H1 (cell line): ENCODE results near the gene SLC25A21. TPM values are rescaled to one million over a fixed set of nuclear protein-coding genes. Genes with fewer than 3 reads are reported as not detected.

Experiments
- CTCF ChIA-PET: fragments of 300-600 bp; sonication (Branson Sonifier 250); formaldehyde crosslinking; loops from one replicate; lab custom pipeline; 2021; ENCODE audit not compliant: partially characterized antibody; lab: Charles Lee
- POLR2A ChIA-PET: fragments of 300-600 bp; sonication (Branson Sonifier 250); formaldehyde crosslinking; loops from one replicate; lab custom pipeline; 2021; ENCODE audit warnings: inconsistent platforms; ENCODE audit not compliant: partially characterized antibody; lab: Charles Lee
- DNase-seq, 2 experiments: peaks; one replicate each; pipeline versions ENCODE4 v3.0.0 to v3.0.0-alpha.2; 2010 to 2022; ENCODE audit warnings: low spot score in 2 of 2, low read depth in 1 of 2, mixed read lengths in 1 of 2
- FAIRE-seq: peaks from 2 replicates; lab custom pipeline; 2011; peaks lifted over from hg19 to GRCh38; lab: Jason Lieb, UNC
- H2AFZ ChIP-seq: 2 replicates; pipeline ENCODE4 v1.8.1; 2012; ENCODE audit warnings: low read length, inconsistent platforms
- H2AK5ac ChIP-seq: 2 replicates; pipeline ENCODE4 v1.6.1; 2013; ENCODE audit warnings: low read depth, low read length
- H2BK120ac ChIP-seq: replicated peaks from 2 replicates; pipeline ENCODE3; 2013; ENCODE audit warnings: low read depth, low read length, inconsistent platforms
- H2BK12ac ChIP-seq: 2 replicates; pipeline ENCODE4 v1.6.1; 2013; ENCODE audit warnings: low read depth, low read length
- H2BK15ac ChIP-seq: 2 replicates; pipeline ENCODE4 v1.6.1; 2013; ENCODE audit warnings: low read length
- H2BK20ac ChIP-seq: 2 replicates; pipeline ENCODE4 v1.6.1; 2013; ENCODE audit warnings: low read length
- H2BK5ac ChIP-seq: 2 replicates; pipeline ENCODE4 v1.6.1; 2013; ENCODE audit warnings: low read depth, low read length
- H3K14ac ChIP-seq: 2 replicates; pipeline ENCODE4 v1.6.1; 2013; ENCODE audit warnings: inconsistent platforms; ENCODE audit not compliant: insufficient read length
- H3K18ac ChIP-seq: 2 replicates; pipeline ENCODE4 v1.6.1; 2013; ENCODE audit warnings: low read length; ENCODE audit errors: extremely low read depth
- H3K23ac ChIP-seq: 2 replicates; pipeline ENCODE4 v1.6.1; 2013; ENCODE audit warnings: inconsistent platforms; ENCODE audit not compliant: insufficient read length
- H3K23me2 ChIP-seq: 2 replicates; pipeline ENCODE4 v1.6.1; 2013; ENCODE audit warnings: low read depth, low read length
- H3K27ac ChIP-seq: 2 replicates; pipeline ENCODE4 v1.6.1; 2011; ENCODE audit warnings: low read depth, low read length, inconsistent platforms
- H3K27me3 ChIP-seq, 4 experiments: replicated peaks in 1 of 4; 1 replicate in 1 of 4; 2 replicates in 3 of 4; pipeline versions ENCODE4 v1.6.1 to v1.8.1; 2011 to 2013; ENCODE audit warnings: low read length in 3 of 4, mild to moderate bottlenecking in 3 of 4, inconsistent platforms in 2 of 4, mixed read lengths in 2 of 4, moderate library complexity in 1 of 4; ENCODE audit not compliant: control insufficient read depth in 3 of 4, insufficient read depth in 3 of 4; ENCODE audit errors: extremely low read depth in 1 of 4
- H3K36me3 ChIP-seq, 4 experiments: 2 replicates each; pipeline versions ENCODE4 v1.6.1 to v1.8.1; 2011 to 2013; ENCODE audit warnings: mild to moderate bottlenecking in 4 of 4, low read length in 3 of 4, moderate library complexity in 2 of 4, control low read depth in 1 of 4, inconsistent platforms in 1 of 4; ENCODE audit not compliant: insufficient read depth in 4 of 4, control insufficient read depth in 2 of 4
- H3K4ac ChIP-seq: replicated peaks from 2 replicates; pipeline ENCODE3; 2013; ENCODE audit warnings: low read length, low read depth, mixed read lengths, inconsistent platforms; ENCODE audit not compliant: insufficient read length
- H3K4me1 ChIP-seq, 4 experiments: replicated peaks in 1 of 4; 1 replicate in 1 of 4; 2 replicates in 3 of 4; pipeline versions ENCODE4 v1.6.1 to v1.8.1; 2011 to 2013; ENCODE audit warnings: low read length in 3 of 4, inconsistent platforms in 2 of 4, mixed read lengths in 1 of 4; ENCODE audit not compliant: insufficient read depth in 4 of 4, control insufficient read depth in 3 of 4
- H3K4me2 ChIP-seq, 2 experiments: 2 replicates each; pipeline versions ENCODE4 v1.6.1 to v1.8.1; 2011 to 2013; ENCODE audit warnings: low read depth in 2 of 2, low read length in 2 of 2, control low read depth in 1 of 2, inconsistent platforms in 1 of 2, mild to moderate bottlenecking in 1 of 2; ENCODE audit not compliant: insufficient read depth in 1 of 2
- H3K4me3 ChIP-seq, 4 experiments: fragments of 200-600, 300-600 bp in 1 of 4; sonication (generic), shearing (Covaris generic), sonication (Bioruptor Twin) in 1 of 4; 2 replicates each; pipeline versions ENCODE4 v1.5.1 to v1.8.1; 2011 to 2016; ENCODE audit warnings: low read length in 4 of 4, low read depth in 3 of 4, control low read depth in 2 of 4, inconsistent platforms in 2 of 4, mild to moderate bottlenecking in 2 of 4, mixed read lengths in 1 of 4, moderate library complexity in 1 of 4; ENCODE audit not compliant: insufficient read depth in 2 of 4; ENCODE audit errors: extremely low read depth in 1 of 4
- H3K56ac ChIP-seq: replicated peaks from 2 replicates; pipeline ENCODE3; 2013; ENCODE audit warnings: low read depth, mild to moderate bottlenecking, mixed read lengths, low read length, inconsistent platforms; ENCODE audit not compliant: insufficient read length
- H3K79me1 ChIP-seq: 2 replicates; pipeline ENCODE4 v1.6.1; 2013; ENCODE audit warnings: low read depth, low read length, control low read depth
- H3K79me2 ChIP-seq, 2 experiments: 2 replicates each; pipeline versions ENCODE4 v1.6.1 to v1.8.1; 2012 to 2013; ENCODE audit warnings: low read length in 2 of 2, mild to moderate bottlenecking in 2 of 2, inconsistent platforms in 1 of 2; ENCODE audit not compliant: insufficient read depth in 2 of 2, control insufficient read depth in 1 of 2
- H3K9ac ChIP-seq, 4 experiments: replicated peaks in 1 of 4; 1 replicate in 1 of 4; 2 replicates in 3 of 4; pipeline versions ENCODE4 v1.6.1 to v1.8.1; 2011 to 2013; ENCODE audit warnings: low read depth in 3 of 4, low read length in 3 of 4, control low read depth in 2 of 4, mild to moderate bottlenecking in 2 of 4, moderate library complexity in 2 of 4, inconsistent platforms in 1 of 4; ENCODE audit errors: extremely low read depth in 1 of 4
- H3K9me3 ChIP-seq, 2 experiments: 2 replicates each; pipeline versions ENCODE4 v1.6.1 to v1.8.1; 2012 to 2013; ENCODE audit warnings: mild to moderate bottlenecking in 2 of 2, moderate library complexity in 2 of 2, control low read depth in 1 of 2, inconsistent platforms in 1 of 2, low read depth in 1 of 2, low read length in 1 of 2, mixed read lengths in 1 of 2; ENCODE audit not compliant: insufficient read depth in 2 of 2
- H4K20me1 ChIP-seq, 2 experiments: replicated peaks in 1 of 2; 2 replicates each; pipeline versions ENCODE3 to v1.8.1; 2011 to 2013; ENCODE audit warnings: inconsistent platforms in 2 of 2, low read length in 2 of 2, mild to moderate bottlenecking in 1 of 2; ENCODE audit not compliant: insufficient read depth in 2 of 2, control insufficient read depth in 1 of 2
- H4K5ac ChIP-seq: 2 replicates; pipeline ENCODE4 v1.6.1; 2013; ENCODE audit warnings: low read length, low read depth, mixed read lengths, inconsistent platforms; ENCODE audit not compliant: insufficient read length
- H4K8ac ChIP-seq: 2 replicates; pipeline ENCODE4 v1.8.0; 2013; ENCODE audit warnings: mild to moderate bottlenecking, moderate library complexity, low read length, inconsistent platforms; ENCODE audit not compliant: insufficient read depth; ENCODE audit errors: extremely low read depth
- H4K91ac ChIP-seq: replicated peaks from 2 replicates; pipeline ENCODE3; 2013; ENCODE audit warnings: low read length, mixed read lengths, inconsistent platforms; ENCODE audit not compliant: insufficient read length
- KDM5A ChIP-seq: fragments of 200-600 bp; IDR thresholded peaks from 2 replicates; pipeline ENCODE4 v1.7.1; 2012; ENCODE audit warnings: mild to moderate bottlenecking, low read length, inconsistent platforms, mixed read lengths
- TAF1 ChIP-seq: IDR thresholded peaks from 2 replicates; pipeline ENCODE4 v1.6.1; 2011; ENCODE audit warnings: mild to moderate bottlenecking, low read depth, low read length
- WGBS, 2 experiments: shearing (Covaris generic) in 1 of 2; methylation state at CpG; one replicate each; pipeline versions ENCODE4 v1.1.6 to v1.1.7; 2013 to 2015; ENCODE audit warnings: low lambda C conversion rate in 2 of 2, mixed read lengths in 2 of 2, inconsistent platforms in 1 of 2, low coverage in 1 of 2, missing lambda C conversion rate in 1 of 2; ENCODE audit not compliant: insufficient replicate concordance in 2 of 2, insufficient coverage in 1 of 2, insufficient read length in 1 of 2; ENCODE audit errors: extremely low coverage in 1 of 2, missing lambda C conversion rate in 1 of 2; 5-methylcytosine and 5-hydroxymethylcytosine counted together
- polyA plus RNA-seq, 7 experiments: library from polyadenylated mRNA; depleted of rRNA in 3 of 7; stranded (reverse) in 5 of 7; unstranded in 2 of 7; fragments of >200 nt in 5 of 7; fragments of 200-250 nt in 2 of 7; gene quantifications; 1 replicate in 5 of 7; 2 replicates in 1 of 7; 4 replicates in 1 of 7; pipeline versions ENCODE4 v1.2.1 to v1.2.3, GENCODE V29; 2011 to 2013; ENCODE audit warnings: missing spikeins in 2 of 7, mixed read lengths in 2 of 7
- total RNA-seq: library from RNA; stranded (reverse); fragmentation: NEBNext Ultra II Directional; extraction: Animal tissue kit (Norgen Biotek cat#: 25700); gene quantifications from 2 replicates; pipeline ENCODE4 v1.2.1, GENCODE V29; 2021

Gene SLC25A21
- total and polyA plus RNA-seq, 2 of the 8 experiments (the other 6 are each of a cell fraction or from before 2014, with no cell fraction given) = 6.9 to 15.7 TPM

DNA sequence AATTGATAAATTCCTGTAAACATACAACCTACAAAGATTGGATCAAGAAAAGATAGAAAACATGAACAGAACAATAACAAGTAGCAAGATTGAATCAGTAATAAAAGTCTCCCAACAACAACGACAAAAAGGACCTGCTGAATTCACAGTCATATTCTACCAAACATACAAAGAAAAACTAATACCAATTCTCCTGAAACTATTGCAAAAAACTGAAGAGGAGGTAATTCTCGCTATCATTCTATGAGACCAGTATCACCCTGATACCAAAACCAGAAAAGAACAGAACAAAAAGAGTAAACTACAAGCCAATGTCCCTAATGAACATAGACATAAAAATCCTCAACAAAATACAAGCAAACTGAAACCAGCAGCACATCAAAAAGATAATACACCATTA lies 14.4 kb downstream of the SLC25A21 start:
- Histone ChIP-seq H3K9ac (no peak overlapping the region), H3K23ac (no peak overlapping the region), H3K27me3 (no peaks in the 10 kb centered on the region), H3K18ac (no peak overlapping the region), H3K4me2 (no peak overlapping the region), H3K4ac (no peak overlapping the region), H3K27ac (no peak overlapping the region), H2BK5ac (no peak overlapping the region), H3K9me3 (no peaks in the 10 kb centered on the region), H3K4me1 (no peaks in the 10 kb centered on the region; a peak in 1 of 7 replicates), H4K8ac (no peak overlapping the region), H3K79me1 (peaks cover 4% of the 10 kb centered on the region; the same call in 1 of the 2 replicates), H3K4me3 (no peak overlapping the region), H2BK12ac (no peak overlapping the region), H2BK20ac (no peak overlapping the region), H2BK120ac (no peak overlapping the region), H3K56ac (no peak overlapping the region), H3K79me2 (peaks cover 0 to 9% of the 10 kb centered on the region in 2 experiments; a peak in 1 of 4 replicates), H2AFZ (no peak overlapping the region), H2AK5ac (no peak overlapping the region)
- no peak for FAIRE-seq
- no peak for DNase-seq
- 91% methylated on average over 2 of the region's 2 CpGs; no CpG with 5 or more reads in 1 of the 2 experiments for WGBS, 2 experiments
- POLR2A ChIA-PET = no interaction called here
- TF ChIP-seq KDM5A = no peak
- no peak for TF ChIP-seq TAF1
- TF ChIP-seq, all 59 proteins: peak for 0
- Histone ChIP-seq H3K36me3 (no peaks in the 10 kb centered on the region; a peak in 1 of 8 replicates), H4K5ac (no peak overlapping the region), H4K20me1 (no peaks in the 10 kb centered on the region), H2BK15ac (no peak overlapping the region), H4K91ac (no peak overlapping the region), H3K14ac (no peak overlapping the region), H3K23me2 (no peaks in the 10 kb centered on the region)
- CTCF ChIA-PET = no interaction called here
